ENCODE results near the gene TMEM37.

Gene TMEM37

GRCh38 chr2:119487434-119488244 is 56.0 kb downstream of the TMEM37 start:
- no peak for TF ChIP-seq CTCF (IDR thresholded peaks at IDR 0.05)
- Histone ChIP-seq H3K9me3 (no peaks in the 10 kb centered on the region), H3K36me3 (no peaks in the 10 kb centered on the region), H3K27me3 (no peaks in the 10 kb centered on the region), H3K4me1 (ENCODE audit: control insufficient read depth in 1 of 2, insufficient read depth in 1 of 2, low read depth in 1 of 2, low read length in 1 of 2) (no peaks in the 10 kb centered on the region), H3K27ac (no peak overlapping the region), H3K4me3 (ENCODE audit: low read depth in 1 of 2, low read length in 1 of 2) (no peak overlapping the region)
